ENCODE measurements around the gene EXOC7.
A peak's percentile ranks its signal among the peaks of the same experiment; 100 is the strongest.

DNA sequence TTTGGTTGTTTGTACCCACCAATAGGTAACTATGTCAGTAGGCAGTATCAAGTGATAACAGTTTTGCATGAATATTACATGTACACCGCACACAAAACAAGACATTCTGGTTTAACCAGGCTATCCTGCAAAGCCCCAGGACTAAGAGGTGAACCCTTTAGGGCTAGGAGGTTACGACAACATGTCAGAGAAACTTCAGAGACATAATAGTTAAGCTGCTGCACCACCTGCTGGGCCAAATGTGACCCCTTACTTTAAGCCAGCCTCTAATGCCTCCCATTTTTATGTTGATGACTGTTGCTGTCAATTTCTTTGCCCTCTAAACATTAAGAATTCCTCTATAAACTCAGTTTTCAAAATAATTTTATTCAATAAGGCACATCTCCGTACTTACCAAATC, 46.7 kb downstream of the EXOC7 start:
- no peak for TF ChIP-seq EZH2 (IDR thresholded peaks at IDR 0.05; ENCODE audit: borderline replicate concordance, low read length)
- TF ChIP-seq, protein P1, sequence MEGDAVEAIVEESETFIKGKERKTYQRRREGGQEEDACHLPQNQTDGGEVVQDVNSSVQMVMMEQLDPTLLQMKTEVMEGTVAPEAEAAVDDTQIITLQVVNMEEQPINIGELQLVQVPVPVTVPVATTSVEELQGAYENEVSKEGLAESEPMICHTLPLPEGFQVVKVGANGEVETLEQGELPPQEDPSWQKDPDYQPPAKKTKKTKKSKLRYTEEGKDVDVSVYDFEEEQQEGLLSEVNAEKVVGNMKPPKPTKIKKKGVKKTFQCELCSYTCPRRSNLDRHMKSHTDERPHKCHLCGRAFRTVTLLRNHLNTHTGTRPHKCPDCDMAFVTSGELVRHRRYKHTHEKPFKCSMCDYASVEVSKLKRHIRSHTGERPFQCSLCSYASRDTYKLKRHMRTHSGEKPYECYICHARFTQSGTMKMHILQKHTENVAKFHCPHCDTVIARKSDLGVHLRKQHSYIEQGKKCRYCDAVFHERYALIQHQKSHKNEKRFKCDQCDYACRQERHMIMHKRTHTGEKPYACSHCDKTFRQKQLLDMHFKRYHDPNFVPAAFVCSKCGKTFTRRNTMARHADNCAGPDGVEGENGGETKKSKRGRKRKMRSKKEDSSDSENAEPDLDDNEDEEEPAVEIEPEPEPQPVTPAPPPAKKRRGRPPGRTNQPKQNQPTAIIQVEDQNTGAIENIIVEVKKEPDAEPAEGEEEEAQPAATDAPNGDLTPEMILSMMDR (conservative IDR thresholded peaks at IDR 0.05 in 1 of 2, IDR thresholded peaks at IDR 0.05 in 1 of 2; ENCODE audit: extremely low read depth in 1 of 2, insufficient read depth in 1 of 2, low read depth in 1 of 2, low read length in 2 of 2): peak in 1 of 2 donors; percentile 1
